Endothelial cell of umbilical vein (primary cell): ENCODE results near the gene DESI2. TPM values are rescaled to one million over a fixed set of nuclear protein-coding genes. Genes with fewer than 3 reads are reported as not detected.

Experiments used
- BruUV-seq: library from RNA; stranded (reverse); fragments of 400-500 nt; replicated peaks from 2 replicates; lab custom pipeline; 2021; lab: Mats Ljungman, UMichigan
- CTCF ChIA-PET: fragments of 300-600, 350-600 bp; sonication (Branson Sonifier 250); formaldehyde crosslinking; loops from one replicate; lab custom pipeline; 2021; ENCODE audit warnings: antibody characterized with exemption, inconsistent platforms; lab: Charles Lee
- POLR2A ChIA-PET: fragments of 300-600, 350-600 bp; sonication (Branson Sonifier 250); formaldehyde crosslinking; loops from one replicate; lab custom pipeline; 2021; ENCODE audit warnings: antibody characterized with exemption, inconsistent platforms; lab: Charles Lee
- DNase-seq: peaks from one replicate; pipeline ENCODE4 v3.0.0-alpha.2; 2011; ENCODE audit warnings: low read depth, low spot score
- FAIRE-seq: peaks from 2 replicates; lab custom pipeline; 2011; peaks lifted over from hg19 to GRCh38; lab: Jason Lieb, UNC
- H2AFZ ChIP-seq: 2 replicates; pipeline ENCODE4 v1.6.0; 2012; ENCODE audit warnings: low read depth, low read length, control low read depth, inconsistent platforms
- H3K27ac ChIP-seq: 2 replicates; pipeline ENCODE4 v1.5.1; 2011; ENCODE audit warnings: low read depth, mild to moderate bottlenecking, control low read depth, low read length, moderate library complexity; ENCODE audit not compliant: insufficient read depth
- H3K27me3 ChIP-seq, 2 experiments: 2 replicates each; pipeline versions ENCODE4 v1.6.0 to v1.6.1; 2011; ENCODE audit warnings: low read length in 2 of 2, mixed read lengths in 1 of 2; ENCODE audit not compliant: control insufficient read depth in 2 of 2, insufficient read depth in 2 of 2
- H3K36me3 ChIP-seq, 2 experiments: 2 replicates in 1 of 2; 3 replicates in 1 of 2; pipeline ENCODE4 v1.5.1; 2011; ENCODE audit warnings: low read length in 2 of 2, mild to moderate bottlenecking in 1 of 2, moderate library complexity in 1 of 2; ENCODE audit not compliant: control insufficient read depth in 2 of 2, insufficient read depth in 2 of 2; ENCODE audit errors: extremely low read depth in 1 of 2
- H3K4me1 ChIP-seq: 3 replicates; pipeline ENCODE4 v1.5.1; 2011; ENCODE audit warnings: mild to moderate bottlenecking, low read length; ENCODE audit not compliant: control insufficient read depth, insufficient read depth; ENCODE audit errors: extremely low read depth
- H3K4me2 ChIP-seq: 2 replicates; pipeline ENCODE4 v1.6.1; 2011; ENCODE audit warnings: low read length, control low read depth, mixed read lengths; ENCODE audit not compliant: insufficient read depth
- H3K4me3 ChIP-seq, 3 experiments: fragments of 200-600 bp in 1 of 3; sonication (generic), shearing (Covaris generic) in 1 of 3; replicated peaks in 1 of 3; 2 replicates each; pipeline ENCODE4 v1.5.1; 2011 to 2016; ENCODE audit warnings: control low read depth in 3 of 3, low read length in 3 of 3, mild to moderate bottlenecking in 2 of 3, inconsistent platforms in 1 of 3, low read depth in 1 of 3, moderate library complexity in 1 of 3; ENCODE audit not compliant: insufficient read depth in 1 of 3
- H3K79me2 ChIP-seq: 2 replicates; pipeline ENCODE4 v1.6.0; 2012; ENCODE audit warnings: low read length, inconsistent platforms; ENCODE audit not compliant: control insufficient read depth, insufficient read depth
- H3K9ac ChIP-seq: replicated peaks from 2 replicates; pipeline ENCODE3; 2011; ENCODE audit warnings: low read length, control low read depth; ENCODE audit not compliant: insufficient read depth; ENCODE audit errors: extremely low read depth
- H3K9me1 ChIP-seq: replicated peaks from 3 replicates; pipeline ENCODE4 v1.6.0; 2011; ENCODE audit warnings: mild to moderate bottlenecking, low read length; ENCODE audit not compliant: control insufficient read depth, insufficient read depth; ENCODE audit errors: extremely low read depth
- H3K9me3 ChIP-seq: replicated peaks from 2 replicates; pipeline ENCODE4 v1.5.1; 2012; ENCODE audit warnings: low read length, inconsistent platforms; ENCODE audit not compliant: control insufficient read depth, insufficient read depth
- H4K20me1 ChIP-seq: replicated peaks from 2 replicates; pipeline ENCODE3; 2011; ENCODE audit warnings: mild to moderate bottlenecking, low read length; ENCODE audit not compliant: control insufficient read depth, insufficient read depth; ENCODE audit errors: extremely low read depth
- EZH2 ChIP-seq: IDR thresholded peaks from 2 replicates; pipeline ENCODE4 v1.6.1; 2012; ENCODE audit warnings: borderline replicate concordance, low read depth, mild to moderate bottlenecking, moderate library complexity, low read length, inconsistent platforms; ENCODE audit not compliant: severe bottlenecking
- FOS ChIP-seq: IDR thresholded peaks from 2 replicates; pipeline ENCODE4 v1.6.1; 2011; ENCODE audit warnings: mild to moderate bottlenecking, low read length, moderate library complexity, borderline replicate concordance; ENCODE audit not compliant: insufficient read depth
- GATA2 ChIP-seq: IDR thresholded peaks from 2 replicates; pipeline ENCODE4 v1.7.0; 2011; ENCODE audit warnings: low read depth, mild to moderate bottlenecking, moderate library complexity, mixed read lengths, low read length; ENCODE audit not compliant: insufficient read length, insufficient read depth
- JUN ChIP-seq: IDR thresholded peaks from 2 replicates; pipeline ENCODE4 v1.6.1; 2011; ENCODE audit warnings: borderline replicate concordance, low read depth; ENCODE audit not compliant: insufficient read length, insufficient read depth
- MYC ChIP-seq: IDR thresholded peaks from one replicate; pipeline ENCODE4 v1.6.1; 2011; ENCODE audit warnings: mild to moderate bottlenecking, low read depth, low read length
- POLR2A ChIP-seq: IDR thresholded peaks from 2 replicates; pipeline ENCODE4 v1.6.1; 2012; ENCODE audit warnings: low read depth, mild to moderate bottlenecking, control low read depth, low read length
- POLR2AphosphoS5 ChIP-seq: IDR thresholded peaks from 2 replicates; pipeline ENCODE4 v1.6.1; 2012; ENCODE audit warnings: low read depth, mild to moderate bottlenecking, control low read depth, low read length, moderate library complexity; ENCODE audit not compliant: insufficient read depth
- dilution Hi-C: fragments of 300-500 bp; cut with MboI; formaldehyde crosslinking; loops from one replicate; pipeline ENCODE4 v1.15.0; 2019; ENCODE audit warnings: low sequenced_read_pairs; ENCODE audit not compliant: extremely low pct_ligation_motif_present
- intact Hi-C: fragments of 100-400 bp; cut with micrococcal nuclease; formaldehyde crosslinking; loops from one replicate; pipeline ENCODE4 v1.10.0; 2022
- polyA plus RNA-seq, 4 experiments: library from polyadenylated mRNA; depleted of rRNA in 3 of 4; stranded (reverse) in 3 of 4; unstranded in 1 of 4; fragments of >200 nt; gene quantifications; 2 replicates each; pipeline versions ENCODE4 v1.2.1 to v1.2.3, GENCODE V29; 2011 to 2012; ENCODE audit warnings: missing spikeins in 1 of 4
- total RNA-seq: library from RNA; stranded (reverse); gene quantifications from 2 replicates; pipeline ENCODE4 v1.2.3, GENCODE V29; 2021
- TF ChIP-seq, protein P1 (sequence below), 2 donors: IDR thresholded peaks; 1 replicate in 1 of 2; 2 replicates in 1 of 2; pipeline ENCODE4 v1.5.1; 2011; ENCODE audit warnings: low read length in 2 of 2, mild to moderate bottlenecking in 2 of 2, moderate library complexity in 2 of 2, control low read depth in 1 of 2, inconsistent platforms in 1 of 2, low read depth in 1 of 2; ENCODE audit not compliant: insufficient read depth in 1 of 2; ENCODE audit errors: extremely low read depth in 1 of 2
- TF ChIP-seq, protein P2 (sequence below): IDR thresholded peaks from 2 replicates; pipeline ENCODE4 v1.6.1; 2011; ENCODE audit not compliant: insufficient read depth, insufficient read length

Gene DESI2
- total and polyA plus RNA-seq, 2 donors (not counting 3 experiments of a cell fraction or from before 2014, with no cell fraction given): 22.9 to 37.2 TPM

DNA sequence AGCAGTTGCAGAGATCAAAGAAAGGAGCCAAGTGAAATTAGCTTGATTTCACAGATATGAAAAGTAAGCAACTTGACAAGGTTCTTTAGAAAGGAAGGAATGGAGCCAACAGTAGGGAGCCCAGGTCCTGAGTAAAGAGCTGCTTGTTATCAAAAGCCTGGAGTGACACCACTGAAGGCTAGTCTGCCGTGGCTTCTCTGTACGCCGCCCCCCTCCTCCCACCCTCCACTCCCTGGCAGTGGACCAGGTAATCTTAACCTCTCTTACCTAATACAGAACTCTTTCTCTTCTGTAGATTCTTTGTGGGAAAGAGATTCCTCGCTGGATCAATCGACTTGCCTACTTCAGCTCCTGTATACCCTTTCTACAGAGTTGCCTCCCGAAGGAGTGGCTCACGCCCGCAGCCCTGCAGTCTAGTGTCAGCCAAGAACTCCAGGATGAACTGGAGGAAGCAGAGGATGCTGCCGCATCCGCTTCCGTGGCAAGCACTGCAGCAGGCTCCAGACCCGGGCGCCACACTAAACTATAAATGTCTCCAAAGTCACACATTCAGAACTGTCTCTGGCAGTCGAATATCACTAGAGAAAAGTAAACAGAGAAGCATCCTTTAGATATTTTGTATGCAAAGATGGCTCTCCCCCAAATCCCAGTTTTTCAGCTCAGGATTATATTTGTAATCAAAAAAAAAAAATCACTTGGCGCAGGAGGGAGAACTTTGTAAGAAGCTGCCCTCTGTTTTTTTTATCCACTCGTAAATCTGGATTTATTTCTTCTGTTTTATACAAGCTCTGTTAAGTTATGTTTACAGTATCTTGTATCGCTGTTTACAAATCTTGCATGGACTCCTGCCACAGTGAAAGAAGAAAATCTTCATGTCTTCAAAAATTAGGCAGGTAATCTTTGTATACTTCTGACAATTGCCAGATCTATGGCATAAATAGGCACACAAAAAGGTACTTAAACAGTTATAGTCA lies 52.6 kb downstream of the DESI2 start:
- Histone ChIP-seq H3K36me3 (peaks cover under 1 to 11% of the 10 kb centered on the region in 2 experiments), H3K9me3 (no peaks in the 10 kb centered on the region), H3K9me1 (no peaks in the 10 kb centered on the region), H2AFZ (no peak overlapping the region), H3K9ac (no peak overlapping the region), H3K4me3 (no peak overlapping the region), H4K20me1 (no peaks in the 10 kb centered on the region), H3K4me2 (no peak overlapping the region), H3K27me3 (no peaks in the 10 kb centered on the region), H3K79me2 (no peaks in the 10 kb centered on the region), H3K27ac (no peak overlapping the region), H3K4me1 (no peaks in the 10 kb centered on the region)
- DNase-seq (no peak), FAIRE-seq (no peak)
- dilution Hi-C loops (no loop called here), intact Hi-C loops (no loop called here)
- no TSS peak for BruUV-seq
- ChIA-PET POLR2A (no interaction called here), CTCF (interaction anchor here (0.7 kb wide), 1 partner anchor 102 kb away, joined by 4 read pairs; no protein-coding TSS in a partner anchor)
- TF ChIP-seq MYC: no peak
- TF ChIP-seq GATA2: no peak
- TF ChIP-seq JUN: no peak

DNA sequence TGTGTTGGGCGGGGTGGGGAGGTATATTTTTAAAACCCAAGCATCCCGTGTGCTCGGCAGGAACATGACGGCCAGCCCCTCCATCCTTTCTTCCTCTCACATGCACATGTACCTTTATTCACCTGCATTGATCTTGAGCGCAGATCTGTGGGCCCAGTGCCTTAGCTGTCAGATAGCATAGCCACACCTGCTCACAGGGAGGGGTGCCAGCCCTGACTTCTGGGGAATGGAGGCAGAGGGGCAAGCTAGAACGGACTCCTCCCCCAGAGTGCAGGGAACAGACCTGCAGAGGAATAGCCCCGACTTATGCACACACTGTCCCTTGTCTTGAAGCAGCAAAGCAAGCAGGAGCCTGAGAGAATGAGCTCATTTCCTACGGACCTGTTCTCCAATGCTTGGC lies 56.1 kb downstream of the DESI2 start:
- DNase-seq (no peak), FAIRE-seq (no peak)
- no TSS peak for BruUV-seq
- Histone ChIP-seq H3K9me1 (no peaks in the 10 kb centered on the region), H3K9me3 (no peaks in the 10 kb centered on the region), H4K20me1 (no peaks in the 10 kb centered on the region), H3K4me2 (no peak overlapping the region), H3K27me3 (no peaks in the 10 kb centered on the region), H3K4me3 (no peak overlapping the region), H3K4me1 (no peaks in the 10 kb centered on the region), H3K27ac (no peak overlapping the region), H3K36me3 (peaks cover 0 to 7% of the 10 kb centered on the region in 2 experiments), H2AFZ (no peak overlapping the region), H3K79me2 (no peaks in the 10 kb centered on the region), H3K9ac (no peak overlapping the region)
- intact Hi-C loops: no loop called here
- ChIA-PET CTCF (interaction anchor here (0.8 to 1.1 kb wide), 3 partner anchors 8 to 56 kb away, joined by 3 to 4 read pairs (median 3); partner anchors contain the start of gene DESI2), POLR2A (no interaction called here)
- TF ChIP-seq, protein P1, sequence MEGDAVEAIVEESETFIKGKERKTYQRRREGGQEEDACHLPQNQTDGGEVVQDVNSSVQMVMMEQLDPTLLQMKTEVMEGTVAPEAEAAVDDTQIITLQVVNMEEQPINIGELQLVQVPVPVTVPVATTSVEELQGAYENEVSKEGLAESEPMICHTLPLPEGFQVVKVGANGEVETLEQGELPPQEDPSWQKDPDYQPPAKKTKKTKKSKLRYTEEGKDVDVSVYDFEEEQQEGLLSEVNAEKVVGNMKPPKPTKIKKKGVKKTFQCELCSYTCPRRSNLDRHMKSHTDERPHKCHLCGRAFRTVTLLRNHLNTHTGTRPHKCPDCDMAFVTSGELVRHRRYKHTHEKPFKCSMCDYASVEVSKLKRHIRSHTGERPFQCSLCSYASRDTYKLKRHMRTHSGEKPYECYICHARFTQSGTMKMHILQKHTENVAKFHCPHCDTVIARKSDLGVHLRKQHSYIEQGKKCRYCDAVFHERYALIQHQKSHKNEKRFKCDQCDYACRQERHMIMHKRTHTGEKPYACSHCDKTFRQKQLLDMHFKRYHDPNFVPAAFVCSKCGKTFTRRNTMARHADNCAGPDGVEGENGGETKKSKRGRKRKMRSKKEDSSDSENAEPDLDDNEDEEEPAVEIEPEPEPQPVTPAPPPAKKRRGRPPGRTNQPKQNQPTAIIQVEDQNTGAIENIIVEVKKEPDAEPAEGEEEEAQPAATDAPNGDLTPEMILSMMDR (IDR thresholded peaks at IDR 0.05; ENCODE audit: extremely low read depth in 1 of 2, insufficient read depth in 1 of 2, low read depth in 1 of 2, low read length in 2 of 2): no peak
- TF ChIP-seq FOS (no peak), POLR2A (no peak), GATA2 (no peak), MYC (no peak), JUN (no peak), EZH2 (no peak), POLR2AphosphoS5 (no peak)
- TF ChIP-seq, protein P2, sequence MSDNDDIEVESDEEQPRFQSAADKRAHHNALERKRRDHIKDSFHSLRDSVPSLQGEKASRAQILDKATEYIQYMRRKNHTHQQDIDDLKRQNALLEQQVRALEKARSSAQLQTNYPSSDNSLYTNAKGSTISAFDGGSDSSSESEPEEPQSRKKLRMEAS: no peak
- dilution Hi-C loops: no loop called here
